Measurements from ENCODE around the gene ABCA9.

- no peak for TF ChIP-seq CTCF (IDR thresholded peaks at IDR 0.05)
- TF ChIP-seq EZH2 (IDR thresholded peaks at IDR 0.05), result no peak
Observed at GRCh38 chr17:69018687-69019086, 42.0 kb downstream of the ABCA9 start.
